Measurements from ENCODE around the gene CAPN9. TPM values are rescaled to one million over a fixed set of nuclear protein-coding genes. Genes with fewer than 3 reads are reported as not detected.

The CAPN9 gene
- total and polyA plus RNA-seq, 4 donors, result not detected

- Histone ChIP-seq H3K27me3 (ENCODE audit: control insufficient read depth in 4 of 4, insufficient read depth in 4 of 4, low read length in 3 of 4) (no peaks in the 10 kb centered on the region), H3K36me3 (ENCODE audit: control insufficient read depth in 4 of 4, insufficient read depth in 3 of 4, low read depth in 1 of 4, low read length in 3 of 4) (no peaks in the 10 kb centered on the region), H3K27ac (ENCODE audit: low read depth in 1 of 2, low read length in 2 of 2) (no peak overlapping the region), H3K9ac (ENCODE audit: low read depth in 1 of 2, low read length in 2 of 2) (no peak overlapping the region), H3K9me3 (ENCODE audit: control insufficient read depth in 4 of 4, low read length in 3 of 4) (no peaks in the 10 kb centered on the region), H3K4me1 (ENCODE audit: control insufficient read depth in 4 of 4, insufficient read depth in 4 of 4, low read length in 3 of 4) (no peaks in the 10 kb centered on the region), H3K4me3 (ENCODE audit: low read depth in 1 of 3, low read length in 3 of 3) (no peak overlapping the region)
- 79% methylated on average over 6 of the region's 6 CpGs for WGBS
- no peak for DNase-seq (ENCODE audit: low spot score)
- TF ChIP-seq REST (IDR thresholded peaks at IDR 0.05) (no peak), SP1 (IDR thresholded peaks at IDR 0.05) (no peak), MAX (IDR thresholded peaks at IDR 0.05) (no peak), ZBTB33 (IDR thresholded peaks at IDR 0.05) (no peak), GABPA (IDR thresholded peaks at IDR 0.05 in 1 of 2, conservative IDR thresholded peaks at IDR 0.05 in 1 of 2) (no peak), RXRA (IDR thresholded peaks at IDR 0.05) (no peak), FOXA1 (IDR thresholded peaks at IDR 0.05) (no peak), EGR1 (IDR thresholded peaks at IDR 0.05; ENCODE audit: low read depth in 2 of 2) (no peak), TAF1 (conservative IDR thresholded peaks at IDR 0.05) (no peak), HNF4A (conservative IDR thresholded peaks at IDR 0.05) (no peak), NR2F2 (IDR thresholded peaks at IDR 0.05) (no peak), FOXA2 (IDR thresholded peaks at IDR 0.05) (no peak), RAD21 (IDR thresholded peaks at IDR 0.05) (no peak)
Observed at GRCh38 chr1:230752407-230752806, 5.2 kb downstream of the CAPN9 start.

- H3K4me3 ChIP-seq (ENCODE audit: low read depth in 1 of 3, low read length in 3 of 3), result no peak overlapping the region
- H3K27ac ChIP-seq (ENCODE audit: low read depth in 1 of 2, low read length in 2 of 2), result no peak overlapping the region
- no peaks in the 10 kb centered on the region for H3K9me3 ChIP-seq (ENCODE audit: control insufficient read depth in 4 of 4, low read length in 3 of 4)
- H3K9ac ChIP-seq (ENCODE audit: low read depth in 1 of 2, low read length in 2 of 2), result no peak overlapping the region
- H3K4me1 ChIP-seq (ENCODE audit: control insufficient read depth in 4 of 4, insufficient read depth in 4 of 4, low read length in 3 of 4), result no peaks in the 10 kb centered on the region
- WGBS, result 92% methylated on average over 5 of the region's 5 CpGs
- DNase-seq (ENCODE audit: low spot score), result no peak
- H3K36me3 ChIP-seq (ENCODE audit: control insufficient read depth in 4 of 4, insufficient read depth in 3 of 4, low read depth in 1 of 4, low read length in 3 of 4), result no peaks in the 10 kb centered on the region
- H3K27me3 ChIP-seq (ENCODE audit: control insufficient read depth in 4 of 4, insufficient read depth in 4 of 4, low read length in 3 of 4), result no peaks in the 10 kb centered on the region
- no peak for TF ChIP-seq GABPA (IDR thresholded peaks at IDR 0.05 in 1 of 2, conservative IDR thresholded peaks at IDR 0.05 in 1 of 2)
- TF ChIP-seq TAF1 (conservative IDR thresholded peaks at IDR 0.05), result no peak
- TF ChIP-seq YY1 (IDR thresholded peaks at IDR 0.05), result no peak
- no peak for TF ChIP-seq REST (IDR thresholded peaks at IDR 0.05)
- no peak for TF ChIP-seq ATF3 (IDR thresholded peaks at IDR 0.05)
- no peak for TF ChIP-seq RXRA (IDR thresholded peaks at IDR 0.05)
- TF ChIP-seq HNF4A (conservative IDR thresholded peaks at IDR 0.05), result no peak
- TF ChIP-seq ZBTB33 (IDR thresholded peaks at IDR 0.05), result no peak
- no peak for TF ChIP-seq HNF4G (IDR thresholded peaks at IDR 0.05)
- TF ChIP-seq EGR1 (IDR thresholded peaks at IDR 0.05; ENCODE audit: low read depth in 2 of 2), result no peak
- TF ChIP-seq FOXA2 (IDR thresholded peaks at IDR 0.05), result no peak
Observed at GRCh38 chr1:230753191-230753585, 6.0 kb downstream of the CAPN9 start.

All from liver (tissue), 9 donors.